Mononuclear cell (primary cell): ENCODE results near the gene FNDC3B. TPM values are rescaled to one million over a fixed set of nuclear protein-coding genes. Genes with fewer than 3 reads are reported as not detected.

ENCODE experiments used
- H3K27me3 ChIP-seq: 2 replicates; pipeline ENCODE4 v1.6.0; 2011; ENCODE audit warnings: low read length, control low read depth; ENCODE audit not compliant: insufficient read depth
- H3K4me1 ChIP-seq: 2 replicates; pipeline ENCODE4 v1.5.1; 2011; ENCODE audit warnings: mild to moderate bottlenecking, low read length, control low read depth; ENCODE audit not compliant: insufficient read depth
- H3K4me3 ChIP-seq: 2 replicates; pipeline ENCODE4 v1.5.1; 2011; ENCODE audit warnings: mild to moderate bottlenecking, low read length, moderate library complexity
- H3K9me3 ChIP-seq: 2 replicates; pipeline ENCODE4 v1.5.1; 2011; ENCODE audit warnings: low read depth, mild to moderate bottlenecking, control low read depth, low read length
- total RNA-seq: library from RNA; depleted of rRNA; stranded (reverse); fragments of >200 nt; gene quantifications from one replicate; pipeline ENCODE4 v1.2.3, GENCODE V29; 2012

FNDC3B gene
- total RNA-seq, 1 donor, result 46.1 TPM

DNA sequence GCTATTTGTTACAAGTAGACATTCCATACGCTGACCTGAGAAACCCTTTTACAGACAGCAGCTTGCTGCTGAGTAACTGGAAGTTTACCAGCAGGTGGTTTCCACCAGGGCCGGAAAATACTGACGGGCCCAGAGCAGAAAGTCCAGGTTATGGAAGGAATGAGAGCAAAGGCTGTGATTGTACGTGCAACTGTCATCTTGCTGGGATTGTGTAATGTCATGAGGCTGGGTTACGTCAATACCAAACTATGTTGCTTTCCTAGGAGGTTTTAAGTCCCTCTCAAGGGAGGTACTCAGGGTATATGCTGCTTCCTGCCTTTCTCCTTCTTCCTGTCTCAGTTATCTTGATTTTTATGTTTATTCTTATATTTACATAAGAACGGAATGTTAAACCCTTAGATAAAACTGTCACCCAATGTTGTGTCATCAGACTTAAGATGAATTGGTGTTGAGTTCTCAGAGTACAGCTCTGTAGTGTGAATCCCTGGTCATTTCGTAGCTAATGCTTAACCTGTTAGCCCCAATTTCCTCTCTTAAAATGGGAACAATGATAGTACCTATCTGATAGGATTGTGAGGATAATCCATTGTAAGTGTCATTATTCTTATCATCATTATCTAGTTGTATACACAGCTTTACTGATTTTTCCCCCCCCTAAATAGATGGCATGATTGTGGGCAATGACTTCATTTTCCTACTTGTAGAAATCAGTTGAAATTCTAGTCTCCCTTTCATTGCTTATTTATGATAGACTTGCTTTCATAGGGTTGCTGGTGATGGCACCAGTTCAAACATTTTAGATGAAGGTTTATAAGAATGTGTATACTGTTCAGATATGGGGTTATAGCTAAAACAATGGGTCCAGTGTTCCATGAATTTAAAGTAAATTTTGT lies 101.4 kb downstream of the FNDC3B start:
- Histone ChIP-seq H3K27me3 (no peaks in the 10 kb centered on the region), H3K4me1 (peaks cover 88% of the 10 kb centered on the region), H3K4me3 (no peak overlapping the region), H3K9me3 (no peaks in the 10 kb centered on the region)

DNA sequence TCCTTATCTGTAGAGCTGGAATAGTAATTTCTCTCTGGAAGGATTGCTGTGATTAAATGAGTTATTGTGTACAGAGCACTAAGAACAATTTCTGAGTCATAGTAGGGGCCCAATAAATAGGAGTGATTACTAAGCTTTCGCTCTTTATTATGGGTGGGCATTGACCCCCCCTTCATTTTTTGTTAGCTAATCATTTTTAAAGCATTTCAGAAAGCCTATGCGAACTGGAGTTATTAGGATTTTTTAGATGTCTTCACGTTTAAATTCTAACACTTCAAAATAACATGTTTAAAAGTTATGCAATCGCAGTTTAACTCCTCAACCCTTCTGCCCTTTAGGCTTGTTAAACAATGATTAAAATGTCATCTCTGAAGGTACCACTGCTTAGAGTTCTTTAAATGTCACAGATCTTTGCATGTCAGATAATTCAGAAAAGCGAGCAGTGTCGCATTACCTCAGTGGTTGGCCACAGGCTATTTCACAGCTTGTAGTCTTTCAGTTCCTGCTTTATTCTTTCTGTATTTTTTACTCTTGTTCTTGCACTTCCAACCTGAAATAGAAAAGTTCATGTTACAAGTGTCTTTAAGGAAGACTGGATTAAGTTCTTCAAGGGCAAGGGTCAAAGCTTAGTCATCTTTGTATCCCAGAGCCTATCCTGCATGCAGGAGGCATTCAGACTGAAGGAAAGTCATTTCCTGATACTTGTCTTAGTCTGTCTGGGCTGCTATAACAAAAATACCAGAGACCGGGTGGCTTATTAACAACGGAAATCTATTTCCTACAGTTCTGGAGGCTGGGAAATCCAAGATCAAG lies 102.9 kb downstream of the FNDC3B start:
- no peaks in the 10 kb centered on the region for H3K27me3 ChIP-seq
- H3K4me1 ChIP-seq, result peaks cover 81% of the 10 kb centered on the region
- no peak overlapping the region for H3K4me3 ChIP-seq
- no peaks in the 10 kb centered on the region for H3K9me3 ChIP-seq

DNA sequence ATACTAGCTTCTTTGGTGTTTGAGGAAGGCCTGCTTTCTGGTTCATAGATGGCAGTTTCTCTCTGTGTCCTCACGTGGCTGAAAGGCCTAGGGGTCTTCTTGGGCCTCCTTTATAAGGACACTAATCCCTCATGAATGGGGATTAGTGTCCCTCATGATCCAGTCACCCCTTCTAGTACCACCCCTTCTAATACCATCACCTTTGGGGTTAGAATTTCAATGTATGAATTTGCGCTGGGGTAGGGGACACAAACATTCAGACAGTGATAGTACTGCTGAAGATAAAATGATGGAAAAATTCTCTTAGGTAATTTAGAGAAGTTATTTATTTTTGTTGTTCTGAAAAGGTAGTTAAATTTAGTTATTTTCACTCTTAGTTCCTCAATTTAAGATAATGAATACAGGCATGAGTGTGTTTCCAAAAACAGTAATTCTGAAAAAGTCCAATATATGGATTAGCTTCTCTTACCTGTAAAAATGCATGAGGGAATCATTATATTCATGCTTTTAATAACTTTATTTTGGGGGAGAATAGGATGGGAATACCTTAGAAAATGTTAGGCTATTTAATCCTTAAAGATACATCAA lies 103.6 kb downstream of the FNDC3B start:
- Histone ChIP-seq H3K27me3 (no peaks in the 10 kb centered on the region), H3K4me3 (no peak overlapping the region), H3K4me1 (peaks cover 80% of the 10 kb centered on the region), H3K9me3 (no peaks in the 10 kb centered on the region)

DNA sequence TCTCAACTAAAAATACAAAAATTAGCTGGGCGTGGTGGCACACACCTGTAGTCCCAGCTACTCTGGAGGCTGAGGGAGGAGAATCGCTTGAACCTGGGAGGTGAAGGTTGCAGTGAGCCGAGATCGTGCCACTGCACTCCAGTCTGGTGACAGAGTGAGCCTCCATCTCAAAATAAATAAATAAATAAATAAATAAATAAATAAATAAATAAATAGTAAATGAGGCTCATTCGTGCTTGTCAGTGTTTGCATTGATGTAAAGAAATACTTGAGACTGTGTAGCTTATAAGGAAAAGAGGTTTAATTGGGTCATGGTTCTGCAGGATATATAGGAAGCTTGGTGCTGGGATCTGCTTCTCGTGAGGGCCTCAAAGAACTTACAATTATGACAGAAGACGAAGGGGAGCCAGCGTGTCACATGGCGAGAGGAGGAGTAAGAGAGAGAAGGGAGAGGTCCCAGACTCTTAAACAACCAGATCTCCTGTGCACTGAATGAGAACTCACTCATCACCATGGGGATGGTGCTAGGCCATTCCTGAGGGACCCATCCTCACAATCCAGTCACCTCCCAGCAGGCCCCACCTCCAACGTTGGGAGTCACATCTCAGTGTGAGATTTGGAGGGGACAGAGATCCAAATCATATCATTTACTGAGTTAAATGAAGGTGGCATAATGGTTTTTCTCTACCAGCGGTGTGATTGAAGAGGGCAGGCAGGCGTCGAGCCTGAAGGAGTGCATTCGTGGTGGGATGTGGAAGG lies 104.5 kb downstream of the FNDC3B start:
- Histone ChIP-seq H3K9me3 (no peaks in the 10 kb centered on the region), H3K27me3 (no peaks in the 10 kb centered on the region), H3K4me1 (peaks cover 81% of the 10 kb centered on the region), H3K4me3 (no peak overlapping the region)

DNA sequence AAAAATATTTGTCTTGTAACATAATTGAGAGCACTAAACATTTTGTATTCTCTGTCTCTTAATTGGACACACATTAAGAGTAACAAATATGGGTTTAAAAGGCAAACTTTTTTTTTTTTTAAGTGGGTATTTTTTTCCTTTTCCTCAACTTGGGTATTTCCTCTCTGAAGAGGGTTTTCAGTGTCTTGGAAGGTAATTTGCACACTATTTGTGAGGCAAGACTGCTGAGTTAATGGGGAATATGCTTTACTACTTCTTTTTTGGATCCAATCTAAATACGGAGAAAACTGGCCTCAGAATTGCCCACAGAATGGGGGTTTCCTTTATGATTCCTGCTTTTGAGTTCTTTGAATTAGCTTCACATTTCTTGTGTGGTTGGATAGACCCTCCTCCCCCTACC lies 105.2 kb downstream of the FNDC3B start:
- no peaks in the 10 kb centered on the region for H3K9me3 ChIP-seq
- peaks cover 77% of the 10 kb centered on the region for H3K4me1 ChIP-seq
- no peaks in the 10 kb centered on the region for H3K27me3 ChIP-seq
- H3K4me3 ChIP-seq, result no peak overlapping the region

DNA sequence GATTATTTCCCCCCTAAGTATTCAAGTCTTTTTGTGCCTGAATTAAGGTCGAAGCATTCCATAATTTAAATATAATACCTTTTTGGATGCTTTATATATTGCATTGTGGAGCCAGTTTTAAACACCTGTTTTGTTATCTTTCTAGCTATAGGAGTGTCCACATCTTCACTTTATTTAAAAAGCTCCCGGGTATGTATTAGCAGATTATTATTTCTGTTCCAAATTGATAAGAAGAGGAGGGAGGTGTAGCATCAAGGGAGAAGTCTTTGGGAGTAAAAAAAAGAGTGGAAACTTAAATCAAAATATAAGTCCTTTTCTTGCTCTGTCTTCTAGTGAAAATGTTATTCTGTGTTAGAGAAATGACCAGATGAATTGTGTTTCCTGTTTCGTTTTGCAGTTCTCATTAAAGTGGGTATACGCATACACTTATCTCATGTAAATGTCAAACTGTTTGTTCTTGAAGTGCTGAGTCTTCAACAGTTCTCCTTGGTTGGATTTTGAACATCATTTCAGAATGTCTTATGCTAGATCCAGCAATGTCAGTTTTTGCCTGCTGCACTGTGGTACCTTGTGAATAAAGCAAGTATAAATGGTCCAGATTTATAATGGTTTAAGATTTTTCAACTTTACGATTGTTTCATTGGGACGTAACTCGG lies 105.8 kb downstream of the FNDC3B start:
- H3K9me3 ChIP-seq, result no peaks in the 10 kb centered on the region
- no peaks in the 10 kb centered on the region for H3K27me3 ChIP-seq
- H3K4me1 ChIP-seq, result peaks cover 72% of the 10 kb centered on the region
- H3K4me3 ChIP-seq, result no peak overlapping the region

DNA sequence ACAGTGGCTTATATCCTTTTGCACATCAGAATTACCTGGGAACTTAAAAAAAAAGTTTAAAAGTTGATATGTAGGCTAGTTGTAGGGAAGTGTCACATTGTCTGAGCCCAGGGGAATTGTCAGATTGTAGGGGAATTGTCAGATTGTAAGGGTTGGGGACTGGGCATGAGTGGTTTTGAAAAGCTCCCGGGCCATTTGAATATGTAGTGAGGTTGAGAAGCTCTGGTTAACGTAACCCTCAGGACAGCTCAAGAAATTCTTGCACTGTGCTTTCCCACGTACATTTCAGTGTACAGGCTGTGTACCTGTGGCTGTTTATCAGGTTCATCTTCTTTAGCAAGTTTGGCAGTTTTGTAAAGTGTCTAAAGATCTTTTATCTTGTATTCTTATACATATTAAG lies 107.0 kb downstream of the FNDC3B start:
- Histone ChIP-seq H3K9me3 (no peaks in the 10 kb centered on the region), H3K4me3 (no peak overlapping the region), H3K27me3 (no peaks in the 10 kb centered on the region), H3K4me1 (peaks cover 60% of the 10 kb centered on the region)

DNA sequence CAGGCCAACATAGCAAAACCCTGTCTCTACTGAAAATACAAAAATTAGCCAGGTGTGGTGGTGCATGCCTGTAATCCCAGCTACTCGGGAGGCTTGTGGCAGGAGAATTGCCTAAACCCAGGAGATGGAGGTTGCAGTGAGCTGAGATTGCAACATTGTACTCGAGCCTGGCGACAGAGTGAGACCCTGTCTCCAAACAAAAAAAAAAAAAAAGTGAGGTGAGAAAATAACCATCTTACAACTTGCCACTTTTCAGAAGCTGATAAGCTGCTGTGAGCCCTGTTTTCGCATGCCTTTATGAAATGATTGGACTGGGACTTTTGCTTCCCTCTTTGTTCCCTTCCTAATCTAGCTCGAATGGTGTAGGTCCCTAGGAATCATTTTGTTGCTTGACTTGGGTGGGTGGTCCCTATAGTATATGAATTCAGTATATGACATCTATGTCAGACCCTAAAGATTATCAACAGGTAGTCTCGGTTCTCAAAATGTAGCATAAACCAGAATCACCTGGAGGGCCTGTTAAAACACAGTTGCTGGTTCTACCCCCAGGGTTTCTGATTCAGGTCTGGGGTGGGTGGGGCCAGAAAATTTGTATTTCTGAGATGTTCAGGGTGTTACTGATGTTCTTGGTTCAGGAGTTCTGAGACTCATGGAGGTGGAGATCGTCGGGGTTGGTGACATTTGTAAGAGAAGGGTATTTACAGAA lies 107.9 kb downstream of the FNDC3B start:
- H3K4me3 ChIP-seq, result no peak overlapping the region
- peaks cover 57% of the 10 kb centered on the region for H3K4me1 ChIP-seq
- H3K27me3 ChIP-seq, result no peaks in the 10 kb centered on the region
- no peaks in the 10 kb centered on the region for H3K9me3 ChIP-seq

DNA sequence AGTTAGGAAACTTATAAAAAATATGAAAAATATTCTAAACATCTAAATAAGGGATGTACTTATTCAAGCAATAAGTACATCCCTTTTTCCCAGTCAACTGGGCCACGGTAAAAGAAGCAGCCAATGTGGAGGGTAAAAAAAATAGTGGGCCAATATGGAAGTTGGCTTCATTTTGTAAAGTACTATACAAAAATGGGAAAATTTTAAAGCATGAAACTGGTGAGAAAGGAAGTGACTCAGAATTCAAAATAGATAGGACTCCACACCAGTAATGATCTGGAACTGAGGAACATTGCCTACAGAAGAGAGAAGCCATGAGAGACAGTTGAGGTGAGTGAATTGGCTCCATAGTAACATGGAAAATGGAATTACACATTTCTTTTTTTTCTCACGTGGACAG lies 108.9 kb downstream of the FNDC3B start:
- peaks cover 60% of the 10 kb centered on the region for H3K4me1 ChIP-seq
- no peak overlapping the region for H3K4me3 ChIP-seq
- H3K9me3 ChIP-seq, result no peaks in the 10 kb centered on the region
- no peaks in the 10 kb centered on the region for H3K27me3 ChIP-seq

DNA sequence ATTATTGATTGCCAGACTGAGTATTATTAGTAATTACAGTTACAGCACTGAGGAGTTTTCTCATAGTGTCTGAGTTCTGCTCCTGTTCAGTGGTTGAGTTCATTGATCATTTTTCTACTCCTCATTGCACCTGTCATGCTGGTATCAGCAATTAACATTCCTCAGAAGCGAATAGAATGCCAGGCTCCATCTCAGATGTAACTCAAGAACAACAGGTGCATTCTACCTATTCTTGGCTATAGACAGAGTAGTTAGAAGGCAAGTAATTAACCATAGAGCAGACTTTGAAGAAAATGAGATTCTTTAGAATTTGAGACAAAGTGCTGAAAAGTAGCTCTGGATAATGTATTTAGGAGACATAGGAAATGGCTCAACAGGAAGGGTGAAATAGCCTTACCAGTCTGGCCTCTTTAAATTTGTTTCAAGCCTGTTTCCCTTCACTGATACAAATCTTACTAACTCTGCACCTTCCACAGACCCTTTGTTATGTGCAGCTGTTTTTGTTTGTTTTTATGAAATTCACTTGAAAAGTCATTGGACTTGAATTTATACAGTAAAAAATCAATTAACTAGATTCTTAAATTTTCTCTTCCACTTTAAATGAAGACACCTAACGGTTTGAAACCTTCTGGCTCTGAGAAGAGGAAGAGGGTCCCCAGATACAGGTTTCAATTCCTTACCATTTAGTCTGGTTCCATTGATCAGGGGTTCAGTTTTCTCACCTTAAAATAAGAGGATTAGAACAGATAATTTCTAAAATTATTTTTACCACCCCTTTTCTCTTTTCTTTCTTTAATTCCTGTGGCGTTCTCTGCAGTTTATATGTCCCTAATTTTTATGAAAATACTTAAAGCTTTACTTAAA lies 109.6 kb downstream of the FNDC3B start:
- Histone ChIP-seq H3K9me3 (no peaks in the 10 kb centered on the region), H3K4me1 (peaks cover 66% of the 10 kb centered on the region), H3K4me3 (no peak overlapping the region), H3K27me3 (no peaks in the 10 kb centered on the region)

DNA sequence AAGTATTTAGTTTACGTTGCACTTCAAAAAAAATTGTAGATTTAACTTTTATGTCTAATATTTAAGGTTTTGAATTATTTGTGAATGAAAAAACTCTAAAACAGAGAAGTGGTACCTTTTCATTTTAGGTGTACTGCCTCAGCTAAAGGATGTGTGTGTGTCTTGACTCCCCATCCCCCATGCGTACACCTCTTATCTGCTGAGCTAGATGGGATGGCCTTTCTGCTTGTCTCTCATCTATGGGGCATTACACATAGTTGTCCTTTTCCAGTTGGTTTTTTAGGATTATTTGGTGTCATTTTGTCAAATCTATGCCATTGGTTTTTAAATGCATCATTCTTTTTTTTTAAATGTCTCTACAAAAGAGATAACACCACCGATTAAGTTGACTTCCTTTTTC lies 110.9 kb downstream of the FNDC3B start:
- Histone ChIP-seq H3K4me1 (peaks cover 59% of the 10 kb centered on the region), H3K9me3 (no peaks in the 10 kb centered on the region), H3K4me3 (no peak overlapping the region), H3K27me3 (no peaks in the 10 kb centered on the region)

DNA sequence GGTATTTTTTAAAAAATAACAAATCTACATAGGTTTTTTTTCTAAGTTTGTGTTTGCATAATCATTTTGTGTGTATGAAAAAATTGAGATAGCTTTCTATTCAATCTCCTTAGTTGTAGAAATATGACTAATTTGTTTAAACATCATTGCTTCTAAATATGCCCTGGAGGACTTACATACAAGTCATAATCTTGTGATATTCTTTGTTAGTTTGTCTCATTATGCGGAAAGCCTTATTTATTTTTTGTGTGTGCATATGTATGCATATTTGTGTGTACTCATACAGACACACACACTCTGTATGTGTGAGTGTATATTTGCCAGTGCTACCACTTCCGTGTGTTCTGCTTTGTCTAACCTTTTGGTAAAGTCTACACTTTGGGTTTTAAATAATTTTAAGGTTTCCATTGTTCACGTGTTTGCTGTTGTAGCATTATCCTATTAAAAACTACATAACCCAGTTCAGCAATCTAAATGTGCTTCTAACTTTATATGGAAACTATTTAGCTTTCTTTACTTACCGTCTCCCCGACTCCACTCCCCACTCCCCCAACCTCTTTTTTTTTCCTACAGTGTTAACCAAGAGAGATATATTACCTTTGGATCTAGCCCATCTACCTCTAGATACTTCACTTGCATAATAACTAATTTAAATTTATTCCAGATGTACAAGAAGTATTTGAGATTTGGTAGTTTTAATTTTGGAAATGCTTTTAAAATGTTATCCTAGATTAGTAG lies 111.7 kb downstream of the FNDC3B start:
- no peaks in the 10 kb centered on the region for H3K27me3 ChIP-seq

More for the DNA sequence above, 111.7 kb downstream of the FNDC3B start:
- H3K4me1 ChIP-seq, result peaks cover 52% of the 10 kb centered on the region
- no peaks in the 10 kb centered on the region for H3K9me3 ChIP-seq
- H3K4me3 ChIP-seq, result no peak overlapping the region
